ENCODE results near the gene GALNT13.

Gene GALNT13

DNA sequence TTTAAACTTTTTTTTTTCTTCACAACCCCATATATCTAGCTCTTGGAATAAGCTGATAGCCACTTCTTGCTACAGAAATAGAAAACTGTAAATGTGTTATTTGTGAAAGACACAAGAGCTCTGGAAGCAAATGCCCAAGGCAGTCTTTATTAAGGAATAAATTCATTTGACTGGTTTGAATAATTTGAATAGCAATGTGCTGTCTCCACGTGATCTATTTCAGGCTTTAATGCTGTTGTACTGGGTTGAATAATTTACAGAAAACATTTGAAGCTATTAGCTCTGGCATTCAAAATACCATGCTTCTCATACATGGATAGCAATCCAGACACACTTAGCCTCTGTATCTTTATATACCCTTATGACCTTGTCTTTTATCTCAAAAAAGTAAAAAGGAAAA is 460.1 kb downstream of the GALNT13 start:
- Histone ChIP-seq H3K9me3 (ENCODE audit: control insufficient read depth, low read depth, low read length) (no peaks in the 10 kb centered on the region), H3K36me3 (ENCODE audit: control insufficient read depth, low read depth, low read length) (no peaks in the 10 kb centered on the region), H3K27ac (ENCODE audit: low read length) (no peak overlapping the region), H3K9ac (ENCODE audit: low read length) (no peak overlapping the region), H3K27me3 (ENCODE audit: control insufficient read depth, insufficient read depth, low read length) (no peaks in the 10 kb centered on the region), H3K4me1 (ENCODE audit: control insufficient read depth, low read depth, low read length) (peaks cover 7% of the 10 kb centered on the region), H3K4me3 (ENCODE audit: low read length) (no peak overlapping the region)

DNA sequence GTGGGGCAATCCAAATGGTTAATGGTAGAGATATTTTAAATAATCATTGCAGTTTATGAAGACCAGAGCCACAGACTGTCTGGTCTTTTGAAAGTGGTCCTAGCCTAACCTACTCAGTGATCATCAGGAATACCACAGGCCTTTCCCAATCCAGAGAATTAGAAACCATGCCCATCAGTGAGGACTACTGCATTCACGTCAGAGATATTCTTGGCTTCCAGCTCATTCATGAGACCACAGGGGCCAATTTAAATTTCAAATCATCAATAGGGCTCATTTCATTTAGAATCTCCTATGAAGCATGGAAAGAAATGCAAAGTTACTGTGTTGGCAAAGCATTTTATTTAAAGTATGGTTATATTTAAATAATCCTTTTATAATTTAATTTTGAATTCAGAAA is 464.5 kb downstream of the GALNT13 start:
- H3K4me1 ChIP-seq (ENCODE audit: control insufficient read depth, low read depth, low read length): peaks cover 25% of the 10 kb centered on the region
- no peaks in the 10 kb centered on the region for H3K27me3 ChIP-seq (ENCODE audit: control insufficient read depth, insufficient read depth, low read length)
- no peaks in the 10 kb centered on the region for H3K36me3 ChIP-seq (ENCODE audit: control insufficient read depth, low read depth, low read length)
- H3K27ac ChIP-seq (ENCODE audit: low read length): no peak overlapping the region
- no peaks in the 10 kb centered on the region for H3K9me3 ChIP-seq (ENCODE audit: control insufficient read depth, low read depth, low read length)
- no peak overlapping the region for H3K9ac ChIP-seq (ENCODE audit: low read length)
- no peak overlapping the region for H3K4me3 ChIP-seq (ENCODE audit: low read length)

DNA sequence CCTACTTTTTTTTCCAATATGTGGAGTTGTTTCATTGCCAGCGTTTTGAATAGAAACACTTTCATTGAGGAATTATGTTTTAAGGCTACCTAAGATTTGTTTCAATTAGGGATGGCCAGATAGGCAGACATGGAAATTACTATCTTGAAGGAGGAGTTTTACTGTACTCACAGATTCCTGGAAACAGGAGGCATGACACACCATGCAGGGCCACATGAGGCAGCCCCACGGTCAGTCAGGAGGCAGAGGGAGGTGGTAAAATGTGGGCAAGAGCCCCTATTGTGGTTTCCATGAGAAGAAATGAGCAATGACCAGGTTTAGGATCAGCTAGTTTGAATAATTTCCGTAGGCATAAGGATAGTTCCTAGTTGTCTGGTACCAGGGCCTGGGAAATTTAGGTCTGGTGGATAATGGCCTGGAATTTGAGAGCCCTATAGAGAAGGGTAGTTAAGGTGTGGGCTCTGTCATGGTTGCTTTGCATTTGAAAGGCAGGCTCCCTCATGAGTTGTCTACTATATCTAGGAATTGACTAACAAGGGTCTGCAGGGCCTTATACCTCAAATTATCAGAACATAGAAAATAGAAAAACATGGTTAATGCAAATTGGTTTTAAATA is 466.7 kb downstream of the GALNT13 start:
- no peak overlapping the region for H3K9ac ChIP-seq (ENCODE audit: low read length)
- no peak overlapping the region for H3K27ac ChIP-seq (ENCODE audit: low read length)
- no peaks in the 10 kb centered on the region for H3K9me3 ChIP-seq (ENCODE audit: control insufficient read depth, low read depth, low read length)
- no peaks in the 10 kb centered on the region for H3K36me3 ChIP-seq (ENCODE audit: control insufficient read depth, low read depth, low read length)
- H3K27me3 ChIP-seq (ENCODE audit: control insufficient read depth, insufficient read depth, low read length): no peaks in the 10 kb centered on the region
- no peak overlapping the region for H3K4me3 ChIP-seq (ENCODE audit: low read length)
- H3K4me1 ChIP-seq (ENCODE audit: control insufficient read depth, low read depth, low read length): peaks cover 25% of the 10 kb centered on the region

DNA sequence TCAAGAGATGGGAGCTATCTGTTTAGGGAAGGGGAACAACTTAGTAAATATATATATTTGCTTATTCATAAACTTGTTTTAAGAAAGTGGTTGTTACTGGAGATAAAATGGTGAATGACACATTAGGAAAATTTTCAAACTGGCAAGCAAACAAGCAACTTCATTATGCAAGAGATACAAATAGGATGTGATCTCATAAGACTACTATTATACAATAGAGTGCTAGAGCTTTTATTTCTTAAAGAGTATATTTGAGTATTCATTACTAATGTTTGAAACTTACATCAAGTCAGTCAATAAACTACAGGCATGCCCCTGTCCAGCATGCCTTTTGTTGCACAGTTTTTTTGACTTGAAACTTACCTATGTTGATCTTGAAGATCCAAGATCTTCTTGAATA is 471.6 kb downstream of the GALNT13 start:
- no peak overlapping the region for H3K9ac ChIP-seq (ENCODE audit: low read length)
- H3K9me3 ChIP-seq (ENCODE audit: control insufficient read depth, low read depth, low read length): no peaks in the 10 kb centered on the region
- H3K36me3 ChIP-seq (ENCODE audit: control insufficient read depth, low read depth, low read length): no peaks in the 10 kb centered on the region
- no peaks in the 10 kb centered on the region for H3K27me3 ChIP-seq (ENCODE audit: control insufficient read depth, insufficient read depth, low read length)
- H3K4me3 ChIP-seq (ENCODE audit: low read length): no peak overlapping the region
- H3K4me1 ChIP-seq (ENCODE audit: control insufficient read depth, low read depth, low read length): peaks cover 10% of the 10 kb centered on the region
- H3K27ac ChIP-seq (ENCODE audit: low read length): no peak overlapping the region

GRCh38 chr2:154350911-154351310 is 479.2 kb downstream of the GALNT13 start:
- H3K27ac ChIP-seq (ENCODE audit: low read length): no peak overlapping the region
- no peaks in the 10 kb centered on the region for H3K9me3 ChIP-seq (ENCODE audit: control insufficient read depth, low read depth, low read length)
- H3K27me3 ChIP-seq (ENCODE audit: control insufficient read depth, insufficient read depth, low read length): no peaks in the 10 kb centered on the region
- H3K36me3 ChIP-seq (ENCODE audit: control insufficient read depth, low read depth, low read length): no peaks in the 10 kb centered on the region
- no peak overlapping the region for H3K9ac ChIP-seq (ENCODE audit: low read length)
- no peak overlapping the region for H3K4me3 ChIP-seq (ENCODE audit: low read length)
- H3K4me1 ChIP-seq (ENCODE audit: control insufficient read depth, low read depth, low read length): no peaks in the 10 kb centered on the region

GRCh38 chr2:154361276-154361675 is 489.6 kb downstream of the GALNT13 start:
- Histone ChIP-seq H3K9ac (ENCODE audit: low read length) (no peak overlapping the region), H3K36me3 (ENCODE audit: control insufficient read depth, low read depth, low read length) (no peaks in the 10 kb centered on the region), H3K4me3 (ENCODE audit: low read length) (no peak overlapping the region), H3K9me3 (ENCODE audit: control insufficient read depth, low read depth, low read length) (no peaks in the 10 kb centered on the region), H3K4me1 (ENCODE audit: control insufficient read depth, low read depth, low read length) (no peaks in the 10 kb centered on the region), H3K27me3 (ENCODE audit: control insufficient read depth, insufficient read depth, low read length) (no peaks in the 10 kb centered on the region), H3K27ac (ENCODE audit: low read length) (no peak overlapping the region)

DNA sequence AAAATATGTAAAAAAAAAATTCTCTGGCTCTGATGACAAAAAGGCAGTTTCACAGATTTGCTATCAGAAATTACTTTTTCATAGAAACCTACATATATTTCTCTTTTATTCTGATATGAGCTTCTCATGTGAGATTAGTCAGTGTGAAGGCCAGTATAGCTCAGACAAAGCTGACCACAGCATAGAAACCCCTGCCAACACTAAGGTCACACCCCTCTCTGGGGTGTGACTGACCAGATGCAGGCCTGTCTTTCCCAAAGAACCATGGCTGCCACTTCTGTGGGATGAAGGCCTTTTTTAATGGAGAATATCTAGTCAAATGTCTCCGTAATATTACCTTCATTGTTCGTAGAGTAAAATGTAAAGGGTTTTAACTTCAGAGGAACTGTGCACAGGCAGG is 496.4 kb downstream of the GALNT13 start:
- no peaks in the 10 kb centered on the region for H3K36me3 ChIP-seq (ENCODE audit: control insufficient read depth, low read depth, low read length)
- H3K4me1 ChIP-seq (ENCODE audit: control insufficient read depth, low read depth, low read length): peaks cover 6% of the 10 kb centered on the region
- no peak overlapping the region for H3K9ac ChIP-seq (ENCODE audit: low read length)
- no peaks in the 10 kb centered on the region for H3K9me3 ChIP-seq (ENCODE audit: control insufficient read depth, low read depth, low read length)
- no peaks in the 10 kb centered on the region for H3K27me3 ChIP-seq (ENCODE audit: control insufficient read depth, insufficient read depth, low read length)
- H3K27ac ChIP-seq (ENCODE audit: low read length): no peak overlapping the region
- H3K4me3 ChIP-seq (ENCODE audit: low read length): no peak overlapping the region

- no peak overlapping the region for H3K9ac ChIP-seq (ENCODE audit: low read length)
- no peaks in the 10 kb centered on the region for H3K27me3 ChIP-seq (ENCODE audit: control insufficient read depth, insufficient read depth, low read length)
- H3K36me3 ChIP-seq (ENCODE audit: control insufficient read depth, low read depth, low read length): no peaks in the 10 kb centered on the region
- H3K4me3 ChIP-seq (ENCODE audit: low read length): no peak overlapping the region
- no peak overlapping the region for H3K27ac ChIP-seq (ENCODE audit: low read length)
- H3K9me3 ChIP-seq (ENCODE audit: control insufficient read depth, low read depth, low read length): no peaks in the 10 kb centered on the region
- H3K4me1 ChIP-seq (ENCODE audit: control insufficient read depth, low read depth, low read length): peaks cover 9% of the 10 kb centered on the region
Measured at GRCh38 chr2:154370873-154371272, 499.2 kb downstream of the GALNT13 start.

DNA sequence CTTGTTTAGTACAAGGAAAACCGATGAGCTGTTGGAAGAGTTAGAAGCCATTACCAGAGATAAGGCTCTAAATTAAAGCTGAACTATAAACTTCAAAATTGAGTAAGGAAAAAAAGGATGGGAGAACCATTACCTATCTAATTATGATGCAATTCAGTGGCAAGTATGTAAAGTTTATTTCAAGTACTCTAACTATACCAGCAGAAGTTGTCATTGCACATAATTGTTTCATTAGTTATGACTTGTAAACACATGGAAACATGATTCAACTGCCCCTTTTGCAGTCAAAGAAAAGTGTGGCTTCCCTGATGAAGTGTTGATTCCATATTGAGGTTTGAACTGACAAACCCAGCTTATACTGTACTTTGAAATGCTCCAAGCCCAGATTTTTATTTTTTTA is 502.7 kb downstream of the GALNT13 start:
- H3K36me3 ChIP-seq (ENCODE audit: control insufficient read depth, low read depth, low read length): no peaks in the 10 kb centered on the region
- H3K27ac ChIP-seq (ENCODE audit: low read length): no peak overlapping the region
- no peaks in the 10 kb centered on the region for H3K27me3 ChIP-seq (ENCODE audit: control insufficient read depth, insufficient read depth, low read length)
- no peaks in the 10 kb centered on the region for H3K9me3 ChIP-seq (ENCODE audit: control insufficient read depth, low read depth, low read length)
- peaks cover 9% of the 10 kb centered on the region for H3K4me1 ChIP-seq (ENCODE audit: control insufficient read depth, low read depth, low read length)
- H3K9ac ChIP-seq (ENCODE audit: low read length): no peak overlapping the region
- H3K4me3 ChIP-seq (ENCODE audit: low read length): no peak overlapping the region

DNA sequence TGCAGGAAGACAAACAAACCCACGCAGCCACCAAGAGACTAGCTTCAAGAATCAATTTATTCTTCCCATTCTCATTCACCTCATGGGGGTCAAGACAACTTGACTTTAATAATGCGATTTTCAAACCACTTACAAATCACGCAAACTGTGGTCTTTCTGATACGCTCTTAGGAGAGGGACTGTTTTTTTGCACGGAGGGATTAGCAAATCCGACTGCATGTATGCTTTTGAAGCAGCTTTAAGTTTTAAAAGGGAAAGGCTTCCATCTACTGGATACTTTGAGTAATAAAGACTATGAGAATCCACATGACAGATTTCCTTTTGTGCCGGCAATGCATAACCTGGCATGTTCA is 503.8 kb downstream of the GALNT13 start:
- no peak overlapping the region for H3K27ac ChIP-seq (ENCODE audit: low read length)
- H3K9ac ChIP-seq (ENCODE audit: low read length): no peak overlapping the region
- H3K36me3 ChIP-seq (ENCODE audit: control insufficient read depth, low read depth, low read length): no peaks in the 10 kb centered on the region
- H3K9me3 ChIP-seq (ENCODE audit: control insufficient read depth, low read depth, low read length): no peaks in the 10 kb centered on the region
- H3K4me1 ChIP-seq (ENCODE audit: control insufficient read depth, low read depth, low read length): peaks cover 9% of the 10 kb centered on the region
- H3K27me3 ChIP-seq (ENCODE audit: control insufficient read depth, insufficient read depth, low read length): no peaks in the 10 kb centered on the region
- H3K4me3 ChIP-seq (ENCODE audit: low read length): no peak overlapping the region

DNA sequence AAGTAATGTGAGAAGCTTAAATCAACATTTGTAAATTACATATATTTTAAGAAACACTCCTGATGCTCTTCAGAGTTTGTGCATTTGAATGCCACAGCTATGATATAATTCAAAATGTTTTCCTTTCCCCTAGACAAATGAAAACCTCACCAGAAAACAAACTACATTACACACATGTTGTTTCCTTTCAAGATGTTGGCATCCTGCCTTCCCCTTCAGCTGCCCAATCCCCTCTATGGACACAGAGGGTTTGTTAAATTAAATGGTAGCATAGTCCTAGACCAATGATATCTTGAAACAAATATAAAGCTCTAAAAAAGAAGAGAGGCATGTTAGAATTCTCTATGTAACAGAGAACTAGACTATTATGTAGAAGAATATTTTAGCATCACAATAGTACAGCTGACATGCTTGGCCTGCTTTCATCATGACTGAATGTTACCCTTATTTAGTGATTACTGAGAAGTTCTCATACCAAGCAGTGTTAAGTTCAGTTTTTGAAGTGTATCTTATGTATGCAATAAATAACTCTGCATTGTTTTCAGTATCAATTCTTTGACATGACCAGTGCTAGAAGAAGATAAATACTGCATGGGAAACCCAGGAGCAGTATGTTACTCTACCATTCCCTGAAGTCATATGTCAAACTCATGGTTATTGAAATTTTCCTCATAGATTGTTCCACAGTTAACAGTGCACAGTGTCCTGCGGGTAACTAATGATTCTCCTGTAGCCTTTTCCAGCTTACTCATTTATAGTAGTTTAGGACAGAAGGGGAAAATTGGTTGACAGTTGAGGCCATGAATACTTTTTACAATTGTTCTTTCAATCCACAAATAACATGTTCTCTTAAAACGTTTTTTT is 510.4 kb downstream of the GALNT13 start:
- Histone ChIP-seq H3K27ac (ENCODE audit: low read length) (no peak overlapping the region), H3K4me1 (ENCODE audit: control insufficient read depth, low read depth, low read length) (peaks cover 17% of the 10 kb centered on the region), H3K27me3 (ENCODE audit: control insufficient read depth, insufficient read depth, low read length) (no peaks in the 10 kb centered on the region), H3K9me3 (ENCODE audit: control insufficient read depth, low read depth, low read length) (no peaks in the 10 kb centered on the region), H3K9ac (ENCODE audit: low read length) (no peak overlapping the region), H3K36me3 (ENCODE audit: control insufficient read depth, low read depth, low read length) (no peaks in the 10 kb centered on the region), H3K4me3 (ENCODE audit: low read length) (no peak overlapping the region)

- no peak overlapping the region for H3K4me3 ChIP-seq (ENCODE audit: low read length)
- H3K27ac ChIP-seq (ENCODE audit: low read length): no peak overlapping the region
- no peaks in the 10 kb centered on the region for H3K27me3 ChIP-seq (ENCODE audit: control insufficient read depth, insufficient read depth, low read length)
- H3K9ac ChIP-seq (ENCODE audit: low read length): no peak overlapping the region
- no peaks in the 10 kb centered on the region for H3K36me3 ChIP-seq (ENCODE audit: control insufficient read depth, low read depth, low read length)
- no peaks in the 10 kb centered on the region for H3K9me3 ChIP-seq (ENCODE audit: control insufficient read depth, low read depth, low read length)
- peaks cover 17% of the 10 kb centered on the region for H3K4me1 ChIP-seq (ENCODE audit: control insufficient read depth, low read depth, low read length)
Measured at GRCh38 chr2:154386186-154386585, 514.5 kb downstream of the GALNT13 start.
